GM19238 (cell line): ENCODE measurements around the gene LTBP2.

Source experiments
- DNase-seq: peaks from one replicate; pipeline ENCODE4 v3.0.0; 2011; ENCODE audit warnings: low spot score; ENCODE audit not compliant: insufficient read length

LTBP2 gene

DNA sequence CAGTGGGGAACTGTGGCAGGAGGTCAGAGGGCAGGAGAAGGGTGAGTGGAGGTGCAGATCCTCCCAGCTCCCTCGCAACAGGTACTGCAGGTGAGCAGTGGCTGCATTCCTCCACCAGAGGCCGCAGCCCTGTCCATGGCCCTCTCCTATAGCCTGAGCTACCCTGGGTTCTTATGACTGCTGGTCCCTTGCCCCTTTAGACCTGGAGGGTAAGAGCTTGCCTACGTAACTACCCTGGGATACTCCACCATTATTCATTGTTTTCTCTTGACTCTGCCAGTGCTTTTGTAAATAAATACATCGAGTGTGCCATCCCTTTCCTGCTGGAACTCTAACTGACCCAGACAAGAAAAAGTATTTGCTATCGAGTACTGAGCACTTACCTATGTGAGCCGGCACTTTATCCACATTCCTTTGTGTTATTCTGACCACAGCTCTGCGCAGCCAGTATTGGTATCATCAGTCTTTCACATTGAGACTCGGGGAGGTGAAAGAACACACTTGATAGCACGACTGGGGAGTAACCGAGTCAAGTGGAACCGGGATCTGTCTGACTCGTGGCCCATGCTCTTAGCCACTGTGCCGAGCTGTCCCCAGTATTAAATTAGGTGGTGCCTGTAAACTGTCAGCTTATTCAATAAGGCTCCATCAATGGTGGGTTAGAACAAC, 38.5 kb downstream of the LTBP2 start:
- no peak for DNase-seq

DNA sequence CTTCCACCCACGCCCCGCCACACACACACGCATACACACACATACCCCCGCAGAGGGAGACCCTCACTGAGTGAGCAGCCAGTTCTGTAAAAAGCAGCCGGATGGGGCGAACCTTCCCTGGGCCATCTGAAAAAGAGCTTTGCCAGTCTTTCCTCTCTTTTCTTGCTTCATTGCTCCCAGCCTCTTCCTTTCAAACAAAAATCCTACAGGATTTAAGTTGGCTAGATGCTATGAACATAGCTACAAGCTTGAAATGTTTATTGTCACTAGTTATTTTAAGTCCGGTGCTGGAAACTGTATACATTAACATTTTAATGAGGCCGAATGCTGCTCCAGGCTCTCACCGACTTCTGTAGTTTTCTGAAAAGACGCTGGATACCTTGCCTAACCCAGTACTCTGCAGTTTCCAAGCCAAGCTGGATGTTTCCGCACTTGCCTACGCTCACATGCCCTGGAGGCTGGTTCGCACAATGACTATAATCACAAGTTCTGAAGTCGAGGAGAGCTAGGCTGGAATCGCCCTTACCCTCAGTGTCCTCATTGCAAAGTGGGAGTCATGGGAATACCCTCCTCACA, 39.2 kb downstream of the LTBP2 start:
- no peak for DNase-seq

DNA sequence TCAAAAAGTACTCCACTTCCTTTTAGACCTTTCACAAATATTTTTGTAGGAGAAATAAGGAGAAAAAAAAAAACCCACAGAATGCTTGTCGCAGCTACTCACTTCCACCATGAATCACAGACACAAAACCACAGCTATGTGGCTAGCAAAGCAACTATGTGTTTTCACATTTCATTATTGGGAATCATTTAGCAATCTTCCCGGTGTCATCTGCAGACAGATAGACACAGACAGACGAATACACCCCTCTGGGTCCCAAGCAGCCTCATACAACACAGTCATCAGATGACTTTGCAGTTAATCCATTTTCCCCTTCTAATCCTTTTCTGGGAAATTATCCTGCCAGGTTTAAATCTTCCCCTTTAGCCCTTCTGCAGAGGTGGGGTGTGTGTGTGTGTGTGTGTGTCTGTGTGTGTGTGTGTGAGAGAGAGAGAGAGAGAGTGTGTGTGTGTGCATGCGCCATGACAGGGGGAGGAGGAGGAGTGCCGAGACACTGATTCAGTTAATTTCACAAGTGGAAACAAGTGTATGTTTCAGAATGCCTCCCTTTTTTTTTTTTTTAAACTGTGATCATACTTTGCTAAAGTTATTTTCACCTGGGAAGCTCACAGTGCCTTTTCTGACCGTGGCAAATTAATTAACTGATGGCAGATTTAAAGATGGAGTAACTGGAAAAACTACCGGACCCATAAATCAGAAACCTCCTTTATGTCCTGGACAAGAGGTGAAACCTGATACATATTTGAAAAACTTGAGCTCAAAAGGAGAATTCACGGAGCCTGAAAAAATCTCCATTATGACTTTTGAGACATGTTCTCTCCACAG, 39.9 kb downstream of the LTBP2 start:
- no peak for DNase-seq

DNA sequence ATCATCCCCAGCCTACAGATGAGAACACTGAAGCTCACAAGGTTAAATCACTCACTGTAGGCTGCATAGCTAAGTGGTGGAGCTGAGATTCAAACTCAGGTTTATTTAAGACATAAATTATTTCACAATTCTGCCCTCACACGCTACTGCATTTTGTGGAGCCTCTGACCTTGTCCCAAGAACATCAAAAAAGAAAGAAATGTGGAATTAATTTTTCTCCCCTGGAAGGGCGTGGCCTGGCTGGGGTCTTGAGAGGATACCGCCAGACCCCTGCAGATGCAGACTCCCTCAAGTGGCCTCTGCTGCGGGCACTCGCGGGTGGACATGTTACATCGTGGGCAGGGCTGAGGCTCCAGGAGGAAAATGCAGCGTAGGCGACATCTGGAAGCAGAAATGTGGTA, 40.6 kb downstream of the LTBP2 start:
- DNase-seq = no peak

DNA sequence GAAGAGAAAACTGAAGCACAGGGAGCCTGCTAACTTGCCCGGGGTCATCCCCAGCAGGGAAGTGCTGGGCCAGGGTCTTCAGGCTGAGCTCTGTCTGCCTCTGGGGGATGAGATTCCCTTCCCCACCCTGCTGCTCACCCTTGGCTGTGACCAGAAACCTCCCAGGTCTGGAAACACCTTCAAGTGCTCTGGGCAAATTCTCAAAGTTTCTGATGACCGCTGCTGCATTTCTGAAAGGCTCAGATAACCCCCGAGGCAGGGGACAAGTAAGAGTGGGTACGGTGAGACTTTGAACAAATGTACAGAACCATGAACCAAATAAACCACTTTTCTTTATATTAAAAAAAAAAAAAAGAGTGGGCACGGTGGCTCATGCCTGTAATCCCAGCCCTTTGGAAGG, 41.3 kb downstream of the LTBP2 start:
- DNase-seq = no peak

DNA sequence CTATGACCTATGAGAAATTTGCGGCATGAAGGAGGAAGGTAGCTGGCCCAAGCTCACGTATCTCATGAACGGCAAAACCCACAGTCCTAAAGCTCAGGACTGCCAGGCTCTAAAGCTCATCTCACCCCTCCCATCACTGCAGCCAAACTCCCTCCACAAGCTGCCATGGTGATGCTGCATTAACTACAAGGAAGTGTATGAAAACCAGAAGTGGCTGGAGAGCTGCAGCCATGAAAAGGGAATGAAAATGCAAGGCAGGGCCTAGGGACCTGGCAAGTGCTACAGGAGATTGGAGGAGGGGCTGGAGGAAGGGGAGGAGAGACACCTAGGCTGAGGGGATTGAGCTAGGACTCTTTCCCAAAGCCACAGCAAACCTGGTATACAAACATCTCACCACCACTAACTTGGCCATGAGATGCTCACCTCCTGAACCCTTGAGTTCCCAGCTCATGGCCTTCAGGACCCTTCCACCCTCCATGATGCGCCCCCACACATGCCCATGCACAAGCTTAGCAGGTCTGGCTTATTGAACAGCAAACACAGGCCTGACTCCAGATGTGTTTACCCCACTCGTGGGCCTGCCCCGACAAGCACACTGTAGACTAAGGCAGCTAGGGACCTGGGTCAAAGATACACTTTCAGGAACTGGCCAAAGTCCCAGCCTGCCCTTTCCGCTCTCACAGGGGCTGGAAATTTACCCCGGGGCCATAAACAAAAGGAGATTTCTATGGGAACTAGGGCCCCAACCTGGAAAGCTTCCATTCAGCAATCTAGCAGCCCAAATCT, 42.0 kb downstream of the LTBP2 start:
- no peak for DNase-seq

DNA sequence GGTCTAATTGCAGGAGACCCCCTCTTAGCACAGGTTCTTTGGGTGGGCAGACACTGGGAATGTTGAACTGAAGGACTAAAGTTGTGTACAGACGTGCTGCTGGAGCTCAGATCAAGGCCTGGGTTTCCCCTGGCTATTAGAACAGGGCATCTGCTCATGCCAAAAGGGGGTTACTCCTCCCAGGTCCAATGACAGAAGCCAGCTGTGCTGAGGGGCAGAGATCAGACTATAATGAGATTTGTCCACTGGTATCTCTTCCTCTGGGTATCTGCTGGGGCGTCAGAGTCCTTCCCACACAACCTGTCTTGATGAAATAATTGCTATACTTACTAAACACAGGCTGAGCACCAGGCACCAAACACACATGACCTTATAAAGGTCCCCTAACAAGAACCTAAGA, 42.6 kb downstream of the LTBP2 start:
- no peak for DNase-seq

DNA sequence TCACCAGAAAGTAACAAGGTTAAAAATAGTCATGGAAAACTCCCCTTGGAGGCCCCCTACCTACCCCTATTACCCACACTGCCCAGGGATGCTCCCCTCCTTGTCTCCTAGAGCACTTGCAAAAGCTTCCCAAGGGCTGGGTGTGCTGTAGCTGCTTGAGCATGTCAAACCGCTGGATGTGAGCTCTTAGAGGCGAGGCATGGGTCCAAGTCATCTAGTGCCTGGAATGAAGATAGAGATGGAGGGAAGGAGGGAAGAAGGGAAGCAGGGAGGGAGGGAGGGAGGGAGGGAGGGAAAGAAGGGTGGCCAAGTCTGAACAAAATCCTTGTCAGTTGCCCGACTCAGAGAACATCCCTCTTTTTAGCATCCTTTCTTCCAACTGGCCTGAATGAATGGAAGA, 43.1 kb downstream of the LTBP2 start:
- DNase-seq = no peak

DNA sequence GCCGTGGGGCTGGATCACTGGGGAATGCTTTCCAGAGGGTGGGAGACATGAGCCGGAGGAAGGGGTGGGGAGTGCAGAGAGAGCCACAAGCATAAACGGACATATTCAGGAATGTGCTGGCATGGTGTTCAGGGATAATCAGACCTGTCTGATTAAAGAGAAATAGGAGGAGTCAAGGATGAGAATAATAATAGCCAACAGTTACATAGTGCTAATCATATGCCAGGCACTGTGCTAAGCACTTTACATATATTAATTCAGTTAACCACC, 43.7 kb downstream of the LTBP2 start:
- DNase-seq = no peak

DNA sequence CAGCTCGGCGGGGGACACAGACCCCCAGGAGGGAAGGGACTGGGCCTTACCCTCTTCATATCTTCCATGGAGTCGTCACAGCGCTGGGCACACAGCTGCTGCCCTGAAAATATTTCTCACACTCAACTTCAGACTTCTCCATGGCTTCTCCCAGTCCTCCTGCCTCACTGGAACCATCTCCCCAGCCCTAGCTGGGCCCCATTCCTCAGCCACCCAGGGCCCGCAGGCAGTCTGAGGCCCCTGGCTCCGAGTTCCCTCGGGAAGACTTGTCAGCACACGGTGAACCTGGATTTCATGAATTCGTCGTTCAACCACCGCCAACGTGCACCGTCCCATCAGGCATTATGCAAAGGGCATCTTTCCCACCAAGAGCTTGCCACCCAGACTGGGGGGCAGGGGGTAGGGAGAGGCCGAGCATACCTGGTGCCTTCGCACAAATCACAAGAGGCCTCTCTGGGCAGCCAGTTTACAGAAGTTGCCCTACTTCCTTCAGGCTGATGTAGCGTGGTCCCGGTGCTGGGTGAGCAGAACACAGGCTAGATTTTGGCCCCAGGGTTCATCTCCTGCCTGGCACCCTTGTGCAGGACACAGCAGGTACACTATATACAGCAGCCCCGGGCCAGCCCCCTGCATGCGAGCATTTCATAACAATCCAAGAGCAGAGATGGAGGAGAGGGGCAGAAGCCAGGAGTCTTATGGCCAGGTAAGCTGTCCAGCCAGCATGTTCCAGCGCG, 44.2 kb downstream of the LTBP2 start:
- DNase-seq = no peak

DNA sequence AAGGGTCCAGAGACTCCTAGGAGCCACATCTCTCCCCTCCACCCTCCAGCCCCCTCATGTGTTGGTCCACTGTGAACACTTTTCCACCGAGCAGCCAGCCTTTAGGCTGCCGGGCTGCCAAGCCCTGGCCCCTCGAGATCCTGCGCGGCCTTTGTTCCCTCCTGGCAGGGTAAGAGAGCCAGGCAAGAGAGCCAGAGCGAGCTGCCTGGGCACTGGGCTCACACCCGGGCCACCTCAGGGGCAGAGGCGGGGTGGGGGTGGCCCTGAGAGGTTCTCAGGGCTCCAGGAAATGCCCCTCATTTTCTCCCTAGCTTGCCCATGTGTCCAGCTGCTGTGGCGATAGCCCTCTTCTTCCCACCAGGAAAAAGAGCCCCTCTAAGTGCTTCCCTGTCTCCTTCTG, 44.8 kb downstream of the LTBP2 start:
- DNase-seq = no peak

DNA sequence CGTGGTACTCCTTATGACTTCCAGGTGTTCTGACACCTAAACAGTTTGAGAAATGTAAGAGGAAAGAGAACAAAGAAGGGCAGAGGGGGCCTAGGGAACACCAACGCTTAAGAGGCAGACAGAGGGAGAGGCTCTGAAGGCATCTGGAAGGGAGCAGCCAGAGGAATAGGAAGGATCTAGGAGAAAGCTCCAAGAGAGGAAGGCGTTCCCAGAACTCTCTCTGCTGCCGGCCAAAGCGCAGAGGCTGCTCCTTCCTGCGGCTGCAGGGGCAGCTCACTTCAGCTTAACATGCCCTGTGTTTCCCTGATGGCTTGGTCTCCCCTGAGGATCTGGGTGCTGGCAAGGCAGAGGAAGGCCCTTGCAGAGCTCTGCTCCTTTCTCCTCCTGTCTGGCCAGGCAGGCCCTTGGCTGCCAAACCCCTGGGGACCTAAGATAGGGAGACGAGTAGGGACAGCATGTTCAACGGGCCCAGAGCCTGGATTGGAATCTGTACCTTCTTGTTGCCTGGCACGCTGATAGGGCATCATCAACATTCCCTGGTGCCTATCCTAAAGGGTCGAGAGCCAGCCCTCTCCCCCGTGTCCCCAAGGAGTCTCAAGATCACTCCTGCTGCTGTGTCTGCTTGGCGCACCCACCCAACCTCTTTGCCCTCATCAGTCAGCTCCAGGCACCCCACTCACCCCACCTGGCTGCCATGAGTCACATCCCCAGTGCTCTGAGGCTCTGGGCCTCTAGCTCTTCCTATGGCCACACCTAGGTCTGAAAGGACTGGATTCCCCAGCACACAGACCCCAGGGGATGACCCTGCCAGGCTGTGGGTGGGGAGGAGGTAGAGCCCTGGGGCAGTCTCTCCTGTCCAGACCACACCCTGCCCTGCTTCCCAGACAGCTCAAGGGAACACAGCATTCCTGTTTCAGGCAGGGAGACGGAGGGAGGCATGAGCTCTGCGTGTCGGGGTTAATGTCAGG, 45.6 kb downstream of the LTBP2 start:
- DNase-seq = no peak

DNA sequence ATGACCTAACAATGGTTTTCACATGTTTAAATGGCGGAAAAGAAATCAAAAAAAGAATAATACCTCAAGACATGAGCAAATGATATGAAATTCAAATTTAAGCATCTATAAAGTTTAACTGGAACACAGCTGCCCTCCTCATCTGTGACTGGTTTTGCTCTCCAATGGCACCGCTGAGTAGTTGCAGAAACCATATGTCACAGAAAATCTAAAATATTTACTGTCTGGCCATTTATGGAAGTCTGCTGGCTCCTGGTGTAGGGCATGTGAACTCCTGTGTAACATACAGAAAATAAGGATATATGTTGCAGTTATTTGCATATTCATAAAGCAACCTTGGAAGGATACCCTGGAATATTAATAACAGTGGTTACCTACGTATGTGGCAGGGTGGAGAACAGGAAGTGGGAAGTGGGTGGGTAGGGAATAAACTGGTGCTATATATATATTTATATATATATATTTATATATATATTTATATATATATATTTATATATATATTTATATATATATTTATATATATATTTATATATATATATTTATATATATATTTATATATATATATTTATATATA, 48.4 kb downstream of the LTBP2 start:
- no peak for DNase-seq

DNA sequence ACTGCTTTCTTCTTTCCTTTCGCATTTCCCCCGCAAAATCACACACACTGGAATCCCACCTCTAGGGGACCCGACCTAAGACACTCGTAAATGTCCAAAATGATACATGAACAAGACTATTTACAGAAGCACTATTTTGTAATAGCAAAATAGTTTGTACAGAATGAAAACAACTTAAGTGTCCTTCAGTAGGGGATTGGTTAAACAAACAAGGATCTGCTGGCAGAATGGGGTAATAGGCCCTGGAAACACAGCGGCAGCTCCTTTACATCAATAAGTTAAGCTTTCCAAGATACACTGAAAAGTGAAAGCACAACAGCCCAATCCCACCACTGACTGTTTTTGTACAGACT, 48.8 kb downstream of the LTBP2 start:
- no peak for DNase-seq

DNA sequence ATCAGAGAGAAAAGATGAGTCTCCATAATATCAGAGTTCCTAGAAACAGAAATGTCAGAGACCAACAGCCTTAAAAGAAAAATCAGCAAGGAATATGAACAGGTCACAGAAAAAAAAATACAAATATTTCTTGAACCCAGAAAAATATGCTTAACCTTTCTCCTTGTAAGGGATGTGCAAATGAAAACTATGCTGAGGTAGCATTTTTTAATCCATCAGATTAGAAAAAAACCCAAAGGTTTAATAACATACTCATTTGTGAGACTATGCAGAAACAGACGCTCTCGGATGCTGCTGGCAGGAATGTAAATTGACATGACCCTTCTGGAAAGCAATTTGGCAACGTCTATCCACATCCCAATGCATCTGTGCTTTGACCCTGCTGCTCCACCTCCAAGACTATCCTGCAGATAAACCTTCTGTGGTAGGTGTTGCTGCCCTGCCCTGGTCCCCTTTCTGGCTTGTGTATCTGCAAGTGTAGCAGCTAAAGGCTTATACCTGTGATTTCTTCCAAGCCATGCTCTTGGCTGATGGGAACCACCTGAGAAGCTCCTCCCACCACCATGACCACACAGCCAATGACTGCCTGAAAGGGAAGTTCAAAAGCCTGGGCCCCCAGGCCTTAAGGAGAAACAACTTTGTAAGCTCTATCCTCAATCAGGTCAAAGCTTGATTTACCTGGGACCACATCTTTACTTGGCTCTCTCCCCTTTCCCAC, 49.4 kb downstream of the LTBP2 start:
- DNase-seq = no peak

DNA sequence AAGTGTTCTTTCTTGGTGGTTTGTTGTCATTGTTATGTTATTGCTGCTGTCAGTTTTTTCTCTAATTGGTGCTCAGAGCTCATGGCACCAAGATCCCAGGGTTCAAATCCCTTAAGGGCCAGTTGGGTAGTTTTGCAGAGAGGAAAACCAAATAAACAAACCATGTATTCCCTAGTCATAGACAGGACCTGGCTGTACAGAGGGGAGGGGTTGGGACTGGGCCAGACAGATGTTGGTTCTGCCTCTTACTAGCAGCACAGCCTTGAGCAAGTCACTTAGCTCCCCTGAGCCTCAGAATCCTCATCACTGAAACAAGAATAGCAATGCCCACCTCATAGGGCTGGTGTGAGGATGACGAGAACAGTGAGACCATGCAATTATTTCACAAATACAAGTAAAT, 53.4 kb downstream of the LTBP2 start:
- no peak for DNase-seq

DNA sequence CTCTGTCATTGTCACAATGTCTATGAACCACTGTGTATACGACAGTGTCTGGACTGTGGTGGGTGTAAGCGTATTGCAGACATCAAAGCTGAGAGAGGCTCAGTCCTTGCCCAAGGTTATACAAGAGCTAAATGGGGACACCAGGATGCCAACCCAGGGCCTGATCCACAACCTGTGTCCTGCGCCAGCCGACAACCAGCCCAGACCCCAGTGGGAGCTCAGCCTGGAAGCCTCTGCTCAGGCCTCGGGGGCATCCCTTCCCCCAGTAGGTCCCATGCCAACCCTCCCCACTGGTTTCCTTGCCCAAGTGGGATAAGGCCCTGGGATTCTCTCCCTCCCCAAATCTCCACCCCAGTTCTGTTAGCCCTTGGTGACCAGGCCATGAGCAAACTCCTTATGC, 54.3 kb downstream of the LTBP2 start:
- DNase-seq = no peak

DNA sequence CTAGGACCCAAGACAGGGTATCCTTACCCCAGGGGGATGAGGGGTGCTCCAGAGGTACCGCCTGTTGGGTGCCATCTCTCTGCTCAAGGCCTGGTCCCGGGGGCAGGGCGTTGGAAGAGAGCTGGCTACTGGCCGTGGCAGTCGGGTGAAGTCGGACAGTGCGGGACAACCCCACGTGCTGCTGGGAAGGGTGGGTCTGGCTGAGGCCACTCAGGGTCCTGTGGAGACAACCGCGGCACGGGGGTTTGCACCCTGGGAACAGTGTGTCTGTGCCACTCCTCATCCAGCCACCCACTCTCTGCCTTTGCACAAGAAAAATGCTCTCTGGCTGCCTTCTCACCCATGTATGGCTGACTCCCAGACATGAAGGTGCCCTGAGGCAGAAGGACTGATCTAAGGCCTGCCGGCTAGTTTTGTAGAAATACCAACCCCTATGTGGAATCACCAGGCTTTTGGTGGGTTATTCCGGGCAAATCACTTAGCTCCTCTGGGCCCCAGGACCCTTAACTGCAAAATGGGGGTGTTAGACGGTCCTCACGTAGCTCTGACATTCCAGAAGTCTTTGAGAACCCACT, 56.5 kb downstream of the LTBP2 start:
- no peak for DNase-seq

DNA sequence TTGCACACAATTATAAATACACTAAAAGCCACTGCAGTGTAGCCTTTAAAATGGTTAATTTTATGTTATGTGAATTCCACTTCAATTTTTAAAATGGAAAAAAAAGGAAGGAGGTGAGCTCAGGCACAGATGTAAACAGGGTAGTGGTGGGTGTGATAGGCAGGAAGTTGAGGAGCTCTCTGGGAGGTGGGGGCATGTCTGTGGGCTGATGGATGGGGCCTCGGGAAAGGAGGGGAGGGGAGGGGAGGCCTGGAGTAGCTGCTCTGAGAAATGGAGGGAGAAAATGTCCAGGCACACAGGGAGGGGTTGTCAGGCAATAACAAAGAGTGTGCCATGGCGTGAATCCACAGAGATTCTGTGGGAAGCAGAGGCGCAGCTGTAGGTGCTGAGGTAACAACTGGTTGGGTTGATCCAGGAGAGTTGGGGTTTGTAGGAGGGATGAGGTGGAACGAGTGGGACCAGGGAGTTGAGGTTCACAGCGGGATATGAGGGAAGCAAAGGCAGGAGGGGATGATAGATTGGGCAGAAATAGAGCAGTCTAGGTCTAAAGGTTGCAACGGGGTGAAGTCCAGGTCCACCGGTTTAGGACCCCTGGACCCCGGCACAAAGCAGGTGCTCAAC, 57.2 kb downstream of the LTBP2 start:
- DNase-seq = no peak
